ENCODE data around the gene PDCD2L. TPM values are rescaled to one million over a fixed set of nuclear protein-coding genes. Genes with fewer than 3 reads are reported as not detected.
"Not testable (repeated sequence)": the region's sequence is repeated elsewhere in the genome, so short reads cannot be mapped to it uniquely, and the experiment has no call there.

The PDCD2L gene
- total RNA-seq, 1 experiment from 2014 or later, result 43.3 TPM

DNA sequence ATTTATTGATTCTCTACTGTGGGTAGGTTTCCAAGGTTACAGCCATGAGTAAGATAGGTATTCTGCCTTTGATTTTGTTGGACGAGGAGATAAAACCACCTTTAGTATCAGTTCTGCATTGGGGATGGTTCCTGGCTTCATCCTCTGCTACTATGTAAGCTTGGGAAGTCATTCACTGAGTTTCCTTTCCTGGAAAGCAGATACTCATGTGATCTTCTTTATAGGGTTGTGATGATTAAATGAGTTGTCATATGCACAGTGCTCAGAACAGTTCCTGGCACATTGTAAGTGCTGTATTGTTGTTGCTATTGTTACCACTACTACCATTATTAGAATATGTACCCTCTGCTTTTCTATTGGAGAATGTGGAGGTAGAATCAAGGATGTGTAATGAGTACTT, 64.2 kb downstream of the PDCD2L start:
- H3T11ph ChIP-seq (ENCODE audit: low read length), result no peak overlapping the region
- H2BK120ac ChIP-seq (ENCODE audit: low read depth, low read length, poor library complexity, severe bottlenecking), result no peak overlapping the region
- H3K56ac ChIP-seq (ENCODE audit: insufficient read length, low read depth, low read length), result no peak overlapping the region
- no peaks in the 10 kb centered on the region for H3K23me2 ChIP-seq (ENCODE audit: insufficient read length, low read depth, low read length, poor library complexity, severe bottlenecking)
- H3K18ac ChIP-seq (ENCODE audit: insufficient read length, low read depth, low read length), result no peak overlapping the region
- no peaks in the 10 kb centered on the region for H3K4me1 ChIP-seq (ENCODE audit: insufficient read depth, low read length)
- H3K27ac ChIP-seq (ENCODE audit: insufficient read length, low read depth, low read length), result no peak overlapping the region
- Mint-ChIP-seq H3K4me1 (peaks cover 0 to 2% of the 10 kb centered on the region in 2 experiments; a peak in 1 of 4 replicates), H3K4me3 (no peak overlapping the region), H3K36me3 (ENCODE audit: insufficient read depth in 1 of 3, low read depth in 3 of 3) (peaks cover 44 to 95% (median 88%) of the 10 kb centered on the region in 3 experiments; a peak in 6 of 7 replicates), H3K27me3 (ENCODE audit: low read depth) (no peaks in the 10 kb centered on the region), H3K27ac (no peak overlapping the region), H3K9me3 (no peaks in the 10 kb centered on the region)
- no peak overlapping the region for H4K91ac ChIP-seq (ENCODE audit: insufficient read length, low read depth, low read length)
- H3K23ac ChIP-seq (ENCODE audit: insufficient read length, low read depth, low read length), result no peak overlapping the region
- no peaks in the 10 kb centered on the region for H3K79me2 ChIP-seq (ENCODE audit: insufficient read depth, low read length)
- TF ChIP-seq, protein P1, sequence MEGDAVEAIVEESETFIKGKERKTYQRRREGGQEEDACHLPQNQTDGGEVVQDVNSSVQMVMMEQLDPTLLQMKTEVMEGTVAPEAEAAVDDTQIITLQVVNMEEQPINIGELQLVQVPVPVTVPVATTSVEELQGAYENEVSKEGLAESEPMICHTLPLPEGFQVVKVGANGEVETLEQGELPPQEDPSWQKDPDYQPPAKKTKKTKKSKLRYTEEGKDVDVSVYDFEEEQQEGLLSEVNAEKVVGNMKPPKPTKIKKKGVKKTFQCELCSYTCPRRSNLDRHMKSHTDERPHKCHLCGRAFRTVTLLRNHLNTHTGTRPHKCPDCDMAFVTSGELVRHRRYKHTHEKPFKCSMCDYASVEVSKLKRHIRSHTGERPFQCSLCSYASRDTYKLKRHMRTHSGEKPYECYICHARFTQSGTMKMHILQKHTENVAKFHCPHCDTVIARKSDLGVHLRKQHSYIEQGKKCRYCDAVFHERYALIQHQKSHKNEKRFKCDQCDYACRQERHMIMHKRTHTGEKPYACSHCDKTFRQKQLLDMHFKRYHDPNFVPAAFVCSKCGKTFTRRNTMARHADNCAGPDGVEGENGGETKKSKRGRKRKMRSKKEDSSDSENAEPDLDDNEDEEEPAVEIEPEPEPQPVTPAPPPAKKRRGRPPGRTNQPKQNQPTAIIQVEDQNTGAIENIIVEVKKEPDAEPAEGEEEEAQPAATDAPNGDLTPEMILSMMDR (conservative IDR thresholded peaks at IDR 0.05), result no peak
- no peak for DNase-seq
- H2BK12ac ChIP-seq (ENCODE audit: insufficient read length, low read depth, low read length), result no peak overlapping the region
- no peak overlapping the region for H3K4me2 ChIP-seq (ENCODE audit: insufficient read depth, insufficient read length, low read length)
- no peak overlapping the region for H2AFZ ChIP-seq (ENCODE audit: low read length)
- H3K27me3 ChIP-seq (ENCODE audit: insufficient read depth, low read length), result no peaks in the 10 kb centered on the region; the same call in 1 of the 2 replicates
- H3K14ac ChIP-seq (ENCODE audit: insufficient read depth, low read length), result no peak overlapping the region
- no peak overlapping the region for H4K5ac ChIP-seq (ENCODE audit: insufficient read length, low read depth, low read length)
- no peak overlapping the region for H4K8ac ChIP-seq (replicated peaks; ENCODE audit: insufficient read length, low read depth, low read length)
- no CpG with 5 or more reads among the region's 1 CpG for WGBS (ENCODE audit: extremely low coverage, insufficient read length, low lambda C conversion rate)
- H3K9me3 ChIP-seq (ENCODE audit: control insufficient read depth, low read depth, low read length), result no peaks in the 10 kb centered on the region
- H3K79me1 ChIP-seq (ENCODE audit: insufficient read depth, low read depth, low read length, poor library complexity, severe bottlenecking), result no peaks in the 10 kb centered on the region
- no peak overlapping the region for H2BK5ac ChIP-seq (ENCODE audit: insufficient read length, low read length)
- no peak overlapping the region for H2AK5ac ChIP-seq (ENCODE audit: insufficient read length, low read length)
- H3K4ac ChIP-seq (ENCODE audit: low read depth, low read length), result no peak overlapping the region
- no peak overlapping the region for H2BK20ac ChIP-seq (ENCODE audit: low read depth, low read length, poor library complexity, severe bottlenecking)
- H2BK15ac ChIP-seq (ENCODE audit: low read depth, low read length), result no peak overlapping the region
- no peaks in the 10 kb centered on the region for H4K20me1 ChIP-seq (ENCODE audit: control insufficient read depth, insufficient read depth, insufficient read length)
- no peak overlapping the region for H3K9ac ChIP-seq (ENCODE audit: extremely low read depth, insufficient read length, low read length)

DNA sequence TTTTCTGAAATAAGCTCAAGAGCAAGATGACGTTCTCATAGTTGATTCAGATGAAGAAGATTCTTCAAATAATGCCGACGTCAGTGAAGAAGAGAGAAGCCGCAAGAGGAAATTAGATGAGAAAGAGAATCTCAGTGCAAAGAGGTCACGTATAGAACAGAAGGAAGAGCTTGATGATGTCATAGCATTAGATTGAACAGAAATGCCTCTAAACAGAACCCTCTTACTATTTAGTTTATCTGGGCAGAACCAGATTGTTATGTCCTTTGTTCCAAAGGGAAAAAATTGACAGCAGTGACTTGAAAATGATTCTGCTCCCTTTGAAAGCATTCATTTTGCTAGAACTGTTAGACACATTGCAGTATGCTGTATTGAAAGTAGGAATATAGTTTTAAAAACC, 64.8 kb downstream of the PDCD2L start:
- not testable (repeated sequence) for H3K9me3 Mint-ChIP-seq
- H3K36me3 Mint-ChIP-seq (ENCODE audit: insufficient read depth in 1 of 3, low read depth in 3 of 3), result peaks cover 39 to 94% (median 82%) of the 10 kb centered on the region in 3 experiments; a peak in 6 of 7 replicates

More for the DNA sequence above, 64.8 kb downstream of the PDCD2L start:
- not testable (repeated sequence) for H2AK5ac ChIP-seq (ENCODE audit: insufficient read length, low read length); H2BK120ac ChIP-seq (ENCODE audit: low read depth, low read length, poor library complexity, severe bottlenecking); H4K20me1 ChIP-seq (ENCODE audit: control insufficient read depth, insufficient read depth, insufficient read length); H3K27ac ChIP-seq (ENCODE audit: insufficient read length, low read depth, low read length); H2BK12ac ChIP-seq (ENCODE audit: insufficient read length, low read depth, low read length); H4K5ac ChIP-seq (ENCODE audit: insufficient read length, low read depth, low read length); H3K79me1 ChIP-seq (ENCODE audit: insufficient read depth, low read depth, low read length, poor library complexity, severe bottlenecking); H3K4me2 ChIP-seq (ENCODE audit: insufficient read depth, insufficient read length, low read length); H3K9me3 ChIP-seq (ENCODE audit: control insufficient read depth, low read depth, low read length); H3K14ac ChIP-seq (ENCODE audit: insufficient read depth, low read length); H3K79me2 ChIP-seq (ENCODE audit: insufficient read depth, low read length); H3K4me1 Mint-ChIP-seq; H3K23ac ChIP-seq (ENCODE audit: insufficient read length, low read depth, low read length); H3K27me3 Mint-ChIP-seq (ENCODE audit: low read depth); H3K18ac ChIP-seq (ENCODE audit: insufficient read length, low read depth, low read length); H3K56ac ChIP-seq (ENCODE audit: insufficient read length, low read depth, low read length); DNase-seq; H4K91ac ChIP-seq (ENCODE audit: insufficient read length, low read depth, low read length); H3K4ac ChIP-seq (ENCODE audit: low read depth, low read length); H3K9ac ChIP-seq (ENCODE audit: extremely low read depth, insufficient read length, low read length); H3K4me3 Mint-ChIP-seq; H2BK15ac ChIP-seq (ENCODE audit: low read depth, low read length); H2AFZ ChIP-seq (ENCODE audit: low read length); H3K4me1 ChIP-seq (ENCODE audit: insufficient read depth, low read length); H2BK5ac ChIP-seq (ENCODE audit: insufficient read length, low read length); H2BK20ac ChIP-seq (ENCODE audit: low read depth, low read length, poor library complexity, severe bottlenecking); H3K27ac Mint-ChIP-seq; H3K23me2 ChIP-seq (ENCODE audit: insufficient read length, low read depth, low read length, poor library complexity, severe bottlenecking); H4K8ac ChIP-seq (replicated peaks; ENCODE audit: insufficient read length, low read depth, low read length); H3T11ph ChIP-seq (ENCODE audit: low read length); H3K27me3 ChIP-seq (ENCODE audit: insufficient read depth, low read length)
- no CpG with 5 or more reads among the region's 5 CpGs for WGBS (ENCODE audit: extremely low coverage, insufficient read length, low lambda C conversion rate)
